DOHH2 (cell line): Measurements from ENCODE around the gene SLC19A1.

ENCODE experiments used
- H3F3A ChIP-seq: fragments of 200-600 bp; sonication (generic), shearing (Covaris generic); 2 replicates; pipeline ENCODE4 v1.6.0; 2016; ENCODE audit warnings: antibody characterized with exemption, mild to moderate bottlenecking; ENCODE audit not compliant: control insufficient read depth, insufficient read depth
- H3K27ac ChIP-seq: fragments of 200-600 bp; sonication (generic); 2 replicates; pipeline ENCODE4 v1.5.1; 2014; ENCODE audit warnings: low read depth, mild to moderate bottlenecking, low read length, moderate library complexity
- H3K27me3 ChIP-seq: fragments of 200-600 bp; sonication (generic); 2 replicates; pipeline ENCODE4 v1.6.1; 2014; ENCODE audit warnings: mild to moderate bottlenecking, low read length, mixed read lengths; ENCODE audit not compliant: control insufficient read depth
- H3K36me3 ChIP-seq: fragments of 200-600 bp; sonication (generic); 2 replicates; pipeline ENCODE4 v1.6.1; 2014; ENCODE audit warnings: mild to moderate bottlenecking, low read length, moderate library complexity, mixed read lengths; ENCODE audit not compliant: control insufficient read depth
- H3K4me1 ChIP-seq: fragments of 200-600 bp; sonication (generic); 2 replicates; pipeline ENCODE4 v1.6.1; 2014; ENCODE audit warnings: mild to moderate bottlenecking, low read length, mixed read lengths; ENCODE audit not compliant: control insufficient read depth
- H3K4me2 ChIP-seq: fragments of 200-600 bp; sonication (generic); 2 replicates; pipeline ENCODE4 v1.6.0; 2014; ENCODE audit warnings: mild to moderate bottlenecking, low read length, moderate library complexity
- H3K4me3 ChIP-seq: fragments of 200-600 bp; sonication (generic); 2 replicates; pipeline ENCODE4 v1.5.1; 2014; ENCODE audit warnings: mild to moderate bottlenecking, low read length, mixed read lengths
- H3K79me2 ChIP-seq: fragments of 200-600 bp; sonication (generic); 2 replicates; pipeline ENCODE4 v1.6.1; 2014; ENCODE audit warnings: mild to moderate bottlenecking, low read length, mixed read lengths; ENCODE audit not compliant: control insufficient read depth
- H3K9me2 ChIP-seq: fragments of 200-600 bp; sonication (generic); replicated peaks from 2 replicates; pipeline ENCODE4 v1.6.1; 2014; ENCODE audit warnings: mild to moderate bottlenecking, low read length, mixed read lengths; ENCODE audit not compliant: control insufficient read depth
- H3K9me3 ChIP-seq: fragments of 200-600 bp; sonication (generic); 2 replicates; pipeline ENCODE4 v1.6.1; 2014; ENCODE audit warnings: antibody characterized with exemption, low read length, mixed read lengths; ENCODE audit not compliant: control insufficient read depth, insufficient read depth
- H4K20me1 ChIP-seq: fragments of 200-600 bp; sonication (generic); 2 replicates; pipeline ENCODE4 v1.6.0; 2014; ENCODE audit warnings: low read depth, mild to moderate bottlenecking, antibody characterized with exemption, low read length, moderate library complexity; ENCODE audit not compliant: control insufficient read depth, insufficient read depth
- CTCF ChIP-seq: fragments of 200-600 bp; sonication (generic); IDR thresholded peaks from one replicate; pipeline ENCODE4 v1.5.1; 2014; ENCODE audit warnings: antibody characterized with exemption, mild to moderate bottlenecking, low read depth, low read length; ENCODE audit not compliant: poor library complexity, severe bottlenecking
- EZH2phosphoT487 ChIP-seq: fragments of 200-600 bp; sonication (generic); IDR thresholded peaks from 2 replicates; pipeline ENCODE4 v1.6.1; 2017; ENCODE audit warnings: borderline replicate concordance, mild to moderate bottlenecking, antibody characterized with exemption, low read length, moderate library complexity, mixed read lengths

Gene SLC19A1

GRCh38 chr21:45590246-45590725 is 48.0 kb upstream of the SLC19A1 start:
- Histone ChIP-seq H3K27me3 (no peaks in the 10 kb centered on the region), H3K9me2 (no peaks in the 10 kb centered on the region), H3K79me2 (no peaks in the 10 kb centered on the region), H3K4me2 (no peak overlapping the region), H3K9me3 (peaks cover 6% of the 10 kb centered on the region; the same call in 1 of the 2 replicates), H3K4me1 (no peaks in the 10 kb centered on the region), H3K4me3 (no peak overlapping the region), H3K36me3 (no peaks in the 10 kb centered on the region), H3K27ac (no peak overlapping the region), H3F3A (no peaks in the 10 kb centered on the region), H4K20me1 (no peaks in the 10 kb centered on the region)
- no peak for TF ChIP-seq EZH2phosphoT487
- no peak for TF ChIP-seq CTCF

- H4K20me1 ChIP-seq = no peaks in the 10 kb centered on the region
- H3K4me3 ChIP-seq = no peak overlapping the region
- no peak overlapping the region for H3K27ac ChIP-seq
- no peaks in the 10 kb centered on the region for H3K27me3 ChIP-seq
- no peaks in the 10 kb centered on the region for H3K79me2 ChIP-seq
- H3K4me1 ChIP-seq = no peaks in the 10 kb centered on the region
- no peak for TF ChIP-seq EZH2phosphoT487
- no peak for TF ChIP-seq CTCF
- peaks cover 6% of the 10 kb centered on the region; the same call in 1 of the 2 replicates for H3K9me3 ChIP-seq
- H3K36me3 ChIP-seq = no peaks in the 10 kb centered on the region
- H3F3A ChIP-seq = no peaks in the 10 kb centered on the region
- H3K9me2 ChIP-seq = no peaks in the 10 kb centered on the region
- H3K4me2 ChIP-seq = no peak overlapping the region
Measured at GRCh38 chr21:45589686-45590245, 47.5 kb upstream of the SLC19A1 start.

GRCh38 chr21:45588871-45589491 is 46.7 kb upstream of the SLC19A1 start:
- Histone ChIP-seq H3K9me3 (peaks cover 6% of the 10 kb centered on the region; the same call in 1 of the 2 replicates), H3K4me3 (no peak overlapping the region), H3K9me2 (no peaks in the 10 kb centered on the region), H3F3A (no peaks in the 10 kb centered on the region), H3K4me2 (no peak overlapping the region), H3K27me3 (no peaks in the 10 kb centered on the region), H3K79me2 (no peaks in the 10 kb centered on the region), H3K27ac (no peak overlapping the region), H4K20me1 (no peaks in the 10 kb centered on the region), H3K36me3 (no peaks in the 10 kb centered on the region), H3K4me1 (no peaks in the 10 kb centered on the region)
- no peak for TF ChIP-seq CTCF
- TF ChIP-seq EZH2phosphoT487 = no peak
